Measurements from ENCODE around the gene CPLX4. TPM values are rescaled to one million over a fixed set of nuclear protein-coding genes. Genes with fewer than 3 reads are reported as not detected.

Gene CPLX4
- polyA plus RNA-seq, 1 donor from 2014 or later, result not detected

DNA sequence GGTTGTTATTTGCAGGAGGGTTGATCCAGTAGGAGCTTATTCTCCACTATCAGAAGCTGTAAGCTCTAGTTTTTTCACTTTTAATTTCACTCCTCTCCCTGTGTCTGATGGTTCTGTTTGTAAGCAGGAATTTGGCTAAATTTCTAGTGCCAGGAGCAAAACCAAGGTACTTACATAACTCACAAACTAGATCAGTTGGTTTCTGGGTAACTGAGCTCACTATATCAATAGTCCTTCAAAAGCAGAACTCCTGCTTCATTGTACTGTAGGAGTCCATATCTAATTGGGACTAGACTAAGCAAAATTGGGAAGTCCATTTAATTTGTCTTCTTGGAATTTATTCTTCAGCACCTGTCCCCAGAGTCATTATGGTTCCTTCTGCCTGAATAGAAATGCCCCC, 25.1 kb downstream of the CPLX4 start:
- no peak overlapping the region for H3K4me3 Mint-ChIP-seq
- no peaks in the 10 kb centered on the region for H3K36me3 Mint-ChIP-seq
- peaks cover 0 to 4% (median 0%) of the 10 kb centered on the region in 3 donors for H3K9me3 Mint-ChIP-seq
- H3K27ac Mint-ChIP-seq, result no peak overlapping the region
- H3K4me1 Mint-ChIP-seq, result no peaks in the 10 kb centered on the region
- H3K27me3 Mint-ChIP-seq, result peaks cover 18% of the 10 kb centered on the region

DNA sequence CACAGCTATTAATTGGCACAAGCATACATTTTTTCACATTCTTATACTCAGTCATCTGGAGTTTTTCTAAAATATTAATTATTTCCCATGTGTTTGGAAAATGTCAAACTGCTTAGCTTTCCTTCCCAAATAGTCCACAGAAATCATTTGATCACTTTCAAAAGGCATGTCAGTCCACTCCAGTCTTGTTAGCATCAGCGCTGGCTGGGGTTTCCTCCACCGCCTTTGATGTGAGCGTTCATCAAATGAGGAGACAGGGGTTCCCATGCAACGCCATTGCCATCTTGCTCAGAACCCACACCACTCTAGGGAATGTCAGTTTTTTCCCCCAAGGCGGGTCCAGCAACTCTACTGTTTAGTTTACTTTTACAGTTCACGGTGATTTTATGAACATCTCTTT, 32.1 kb downstream of the CPLX4 start:
- Mint-ChIP-seq H3K4me1 (no peaks in the 10 kb centered on the region), H3K9me3 (peaks cover 0 to 2% (median 0%) of the 10 kb centered on the region in 3 donors), H3K27me3 (peaks cover 21% of the 10 kb centered on the region), H3K27ac (no peak overlapping the region), H3K4me3 (no peak overlapping the region), H3K36me3 (no peaks in the 10 kb centered on the region)

- H3K4me1 Mint-ChIP-seq, result no peaks in the 10 kb centered on the region
- peaks cover 35% of the 10 kb centered on the region for H3K27me3 Mint-ChIP-seq
- H3K4me3 Mint-ChIP-seq, result no peak overlapping the region
- no peak overlapping the region for H3K27ac Mint-ChIP-seq
- H3K9me3 Mint-ChIP-seq, result peaks cover 0 to 3% (median 0%) of the 10 kb centered on the region in 3 donors
- H3K36me3 Mint-ChIP-seq, result no peaks in the 10 kb centered on the region
These were observed 36.1 kb downstream of the CPLX4 start for GRCh38 chr18:59282341-59282740.

DNA sequence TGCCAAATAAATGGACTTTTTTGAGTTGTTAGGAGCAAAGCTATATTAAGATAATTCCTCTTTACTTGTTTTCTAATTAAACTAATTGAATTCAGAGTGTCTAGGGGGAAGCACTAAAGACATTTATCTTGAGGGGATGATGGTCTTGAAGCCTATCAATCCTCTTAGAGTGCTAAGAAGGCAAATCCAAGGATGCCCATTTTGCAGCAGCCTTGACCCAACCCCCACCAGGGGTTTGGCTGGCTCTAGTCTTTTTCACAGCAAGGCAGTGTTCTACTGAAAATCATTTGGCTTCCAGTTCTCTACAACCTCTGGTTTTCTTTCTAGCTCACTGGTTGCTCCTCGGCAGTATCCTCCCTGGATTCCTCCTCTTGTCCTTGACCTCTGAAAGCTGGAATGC, 38.7 kb downstream of the CPLX4 start:
- no peak overlapping the region for H3K27ac Mint-ChIP-seq
- H3K9me3 Mint-ChIP-seq, result peaks cover 0 to 3% (median 0%) of the 10 kb centered on the region in 3 donors
- H3K36me3 Mint-ChIP-seq, result no peaks in the 10 kb centered on the region
- H3K27me3 Mint-ChIP-seq, result peaks cover 39% of the 10 kb centered on the region
- no peaks in the 10 kb centered on the region for H3K4me1 Mint-ChIP-seq
- H3K4me3 Mint-ChIP-seq, result no peak overlapping the region

- Mint-ChIP-seq H3K27me3 (peaks cover 44% of the 10 kb centered on the region), H3K36me3 (no peaks in the 10 kb centered on the region), H3K9me3 (peaks cover 0 to 3% (median 0%) of the 10 kb centered on the region in 3 donors), H3K27ac (no peak overlapping the region), H3K4me3 (no peak overlapping the region), H3K4me1 (no peaks in the 10 kb centered on the region)
These were observed 39.3 kb downstream of the CPLX4 start for GRCh38 chr18:59279193-59279592.

DNA sequence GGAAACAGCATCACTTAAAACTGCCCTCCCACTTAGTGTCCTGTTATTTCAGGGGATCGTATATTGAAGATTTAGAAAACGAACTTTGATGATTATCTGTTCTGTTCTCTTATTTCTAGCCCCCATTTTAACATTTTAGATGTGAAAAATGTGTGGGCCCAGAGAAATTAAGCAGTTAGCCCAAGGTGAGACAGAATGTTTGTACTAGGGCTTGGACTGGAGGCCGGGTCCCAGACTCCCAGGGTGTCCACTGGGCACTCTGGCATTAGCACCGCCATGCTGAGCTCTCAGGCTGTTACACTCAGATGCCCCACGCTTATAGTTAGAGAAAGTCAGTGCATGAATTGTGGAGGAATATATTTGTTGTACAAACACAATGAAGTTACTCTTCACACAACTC, 39.7 kb downstream of the CPLX4 start:
- no peak overlapping the region for H3K27ac Mint-ChIP-seq
- peaks cover 0 to 4% (median 0%) of the 10 kb centered on the region in 3 donors for H3K9me3 Mint-ChIP-seq
- peaks cover 0 to 1% (median under 1%) of the 10 kb centered on the region in 3 donors for H3K4me1 Mint-ChIP-seq
- H3K27me3 Mint-ChIP-seq, result peaks cover 47% of the 10 kb centered on the region
- H3K36me3 Mint-ChIP-seq, result no peaks in the 10 kb centered on the region
- no peak overlapping the region for H3K4me3 Mint-ChIP-seq

DNA sequence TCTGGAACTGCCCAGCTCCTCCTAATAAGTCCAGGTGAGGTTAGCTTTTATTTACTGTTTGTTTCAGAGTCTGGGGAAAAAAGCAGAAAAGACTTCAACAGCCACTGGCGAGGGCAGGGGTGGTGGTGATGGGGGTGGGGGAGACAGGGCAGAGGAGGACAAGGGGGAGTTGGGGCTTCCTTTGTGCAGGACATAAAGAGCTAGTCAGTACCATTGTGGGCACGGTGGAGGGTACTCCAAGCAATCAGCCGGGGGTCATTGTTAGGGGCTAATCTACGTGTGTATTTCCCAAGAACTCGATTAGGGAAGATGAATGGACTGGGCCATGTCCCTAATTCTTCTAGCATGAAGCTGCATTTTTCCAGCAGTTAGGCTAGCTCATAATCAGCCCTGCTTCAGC, 42.4 kb downstream of the CPLX4 start:
- no peak overlapping the region for H3K4me3 Mint-ChIP-seq
- peak overlapping the region in 1 of 3 donors; percentile 25 for H3K27ac Mint-ChIP-seq
- peaks cover 55% of the 10 kb centered on the region for H3K27me3 Mint-ChIP-seq
- peaks cover 0 to 8% (median 0%) of the 10 kb centered on the region in 3 donors for H3K9me3 Mint-ChIP-seq
- H3K36me3 Mint-ChIP-seq, result no peaks in the 10 kb centered on the region
- peaks cover 2 to 4% (median 3%) of the 10 kb centered on the region in 3 donors for H3K4me1 Mint-ChIP-seq

GRCh38 chr18:59275406-59275949, 43.0 kb downstream of the CPLX4 start:
- no peak overlapping the region for H3K27ac Mint-ChIP-seq
- no peak overlapping the region for H3K4me3 Mint-ChIP-seq
- peaks cover 2 to 4% (median 3%) of the 10 kb centered on the region in 3 donors for H3K4me1 Mint-ChIP-seq
- H3K9me3 Mint-ChIP-seq, result peaks cover 0 to 8% (median 0%) of the 10 kb centered on the region in 3 donors
- no peaks in the 10 kb centered on the region for H3K36me3 Mint-ChIP-seq
- H3K27me3 Mint-ChIP-seq, result peaks cover 58% of the 10 kb centered on the region

DNA sequence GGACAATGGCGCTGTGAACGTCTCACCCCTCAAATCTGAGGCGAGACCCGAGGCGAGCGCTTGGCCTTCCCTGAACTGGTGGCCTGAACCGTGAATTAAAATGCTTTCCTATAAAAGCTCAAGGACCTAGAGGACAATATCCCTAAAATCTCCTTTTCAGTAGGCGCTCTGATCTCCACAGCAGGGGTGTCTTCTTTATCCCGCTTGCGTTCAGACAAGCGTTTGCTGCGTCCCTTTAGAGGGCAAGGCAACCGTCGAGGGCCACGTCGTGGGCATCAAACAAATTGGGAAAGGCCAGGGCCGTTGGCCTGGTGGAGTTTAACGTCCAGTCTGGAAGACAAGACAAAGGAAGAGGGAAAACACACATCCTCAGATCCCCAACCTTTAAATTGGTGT, 43.9 kb downstream of the CPLX4 start:
- H3K9me3 Mint-ChIP-seq, result peaks cover 0 to 8% (median 0%) of the 10 kb centered on the region in 3 donors
- peak overlapping the region in 1 of 3 donors; percentile 24 for H3K27ac Mint-ChIP-seq
- peaks cover 4 to 7% (median 4%) of the 10 kb centered on the region in 3 donors for H3K4me1 Mint-ChIP-seq
- no peaks in the 10 kb centered on the region for H3K36me3 Mint-ChIP-seq
- H3K4me3 Mint-ChIP-seq, result peak overlapping the region in 1 of 4 donors; percentile 1
- peaks cover 64% of the 10 kb centered on the region for H3K27me3 Mint-ChIP-seq

GRCh38 chr18:59273759-59274532, 44.5 kb downstream of the CPLX4 start:
- H3K27me3 Mint-ChIP-seq, result peaks cover 64% of the 10 kb centered on the region
- H3K4me1 Mint-ChIP-seq, result peaks cover 4 to 8% (median 4%) of the 10 kb centered on the region in 3 donors
- peaks cover 0 to 9% (median 0%) of the 10 kb centered on the region in 3 donors for H3K9me3 Mint-ChIP-seq
- peak overlapping the region in 2 of 4 donors; percentile 57 to 59 for H3K4me3 Mint-ChIP-seq
- H3K36me3 Mint-ChIP-seq, result no peaks in the 10 kb centered on the region
- H3K27ac Mint-ChIP-seq, result peak overlapping the region in 1 of 3 donors; percentile 53

GRCh38 chr18:59272891-59273758, 45.3 kb downstream of the CPLX4 start, which contains the start of gene RAX:
RAX (minus strand) TSS chr18:59273454; CDS start chr18:59273206, 248 bp downstream.
- peak within 1 kb of the TSS in 2 of 4 donors; percentile 57 to 59 for H3K4me3 Mint-ChIP-seq
- H3K9me3 Mint-ChIP-seq, result peaks cover 0 to 10% (median 0%) of the 10 kb centered on the region in 3 donors
- peaks cover 63% of the 10 kb centered on the region for H3K27me3 Mint-ChIP-seq
- H3K27ac Mint-ChIP-seq, result peak within 1 kb of the TSS in 1 of 3 donors; percentile 53
- peaks cover 4 to 8% (median 8%) of the 10 kb centered on the region in 3 donors for H3K4me1 Mint-ChIP-seq
- no peaks in the 10 kb centered on the region for H3K36me3 Mint-ChIP-seq

DNA sequence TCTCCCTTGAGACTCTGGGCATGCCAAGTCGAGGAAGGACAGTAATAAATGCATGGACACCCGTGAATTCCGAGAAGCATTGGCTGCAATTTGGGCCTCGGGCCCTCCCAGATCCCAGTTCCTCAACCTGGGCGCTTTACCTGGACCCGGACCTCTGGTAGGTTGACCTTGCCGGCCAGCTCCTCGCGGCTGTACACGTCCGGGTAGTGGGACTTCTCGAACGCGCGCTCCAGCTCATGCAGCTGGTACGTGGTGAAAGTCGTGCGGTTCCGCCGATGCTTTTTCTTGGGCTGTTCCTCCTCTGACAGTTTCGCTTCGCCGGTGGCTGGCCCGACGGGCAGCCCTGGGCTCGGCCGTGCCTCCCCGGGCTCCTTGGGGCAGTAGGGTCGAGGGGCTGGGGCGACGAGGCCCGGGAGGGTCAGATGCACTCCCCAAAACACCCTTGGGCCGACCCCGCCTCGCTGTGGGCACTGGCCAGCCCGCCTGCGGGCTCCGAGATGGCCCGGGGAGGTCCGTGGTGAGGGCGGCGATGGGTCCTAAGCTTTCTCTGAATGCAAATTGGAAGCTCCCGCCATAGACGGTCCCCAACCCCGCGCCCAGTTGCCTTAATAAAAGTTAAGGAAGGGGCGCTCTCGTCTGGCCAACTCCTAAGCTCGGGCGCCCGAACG, 46.1 kb downstream of the CPLX4 start:
- Mint-ChIP-seq H3K27me3 (peaks cover 65% of the 10 kb centered on the region), H3K27ac (no peak overlapping the region), H3K4me3 (peak overlapping the region in 3 of 4 donors; percentile 42 to 50 (median 43)), H3K4me1 (peaks cover 4 to 14% (median 11%) of the 10 kb centered on the region in 3 donors), H3K36me3 (no peaks in the 10 kb centered on the region), H3K9me3 (peaks cover 0 to 10% (median 0%) of the 10 kb centered on the region in 3 donors)

DNA sequence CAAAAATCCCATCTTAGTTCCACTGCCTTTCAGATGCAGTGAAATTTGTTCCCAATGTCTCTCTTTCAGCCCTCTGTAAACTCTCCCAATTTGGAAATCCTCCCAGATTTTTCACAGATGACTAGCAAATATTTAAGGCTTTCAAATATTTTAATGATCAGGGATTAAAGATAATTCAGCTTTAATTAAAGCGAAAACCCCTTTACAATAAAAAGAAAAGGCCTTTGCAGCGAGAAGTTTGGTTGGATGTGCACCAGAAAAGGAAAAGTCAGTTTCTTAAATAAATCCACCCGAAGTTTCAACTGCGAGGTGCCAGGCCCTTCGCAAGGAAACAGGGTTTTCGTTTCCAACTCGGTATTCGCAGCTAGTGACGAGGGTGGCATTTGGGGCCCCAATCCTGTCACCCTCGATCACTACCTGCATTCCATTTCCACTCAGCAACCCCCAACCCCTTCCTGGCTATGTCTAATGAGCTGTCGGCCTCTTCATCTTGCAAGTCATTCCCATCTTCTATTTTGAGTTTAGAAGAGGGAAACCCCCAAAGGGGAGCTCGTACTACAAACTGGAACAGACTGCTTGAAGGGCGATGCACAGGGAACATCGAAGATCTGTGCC, 46.7 kb downstream of the CPLX4 start:
- no peaks in the 10 kb centered on the region for H3K36me3 Mint-ChIP-seq
- H3K4me3 Mint-ChIP-seq, result peak overlapping the region in 3 of 4 donors; percentile 42 to 74 (median 50)
- H3K9me3 Mint-ChIP-seq, result peaks cover 0 to 11% (median under 1%) of the 10 kb centered on the region in 3 donors
- peaks cover 5 to 14% (median 11%) of the 10 kb centered on the region in 3 donors for H3K4me1 Mint-ChIP-seq
- no peak overlapping the region for H3K27ac Mint-ChIP-seq
- peaks cover 69% of the 10 kb centered on the region for H3K27me3 Mint-ChIP-seq

Data from IgD-negative memory B cell (primary cell).